Esophagus mucosa (tissue), 1 donor: ENCODE data around the gene GNG13. TPM values are rescaled to one million over a fixed set of nuclear protein-coding genes. Genes with fewer than 3 reads are reported as not detected.
A peak's percentile ranks its signal among the peaks of the same experiment; 100 is the strongest.
"Not testable (repeated sequence)": the region's sequence is repeated elsewhere in the genome, so short reads cannot be mapped to it uniquely, and the experiment has no call there.

Experiments used
- ATAC-seq: fragments of 200-7000 bp; cut with Tn5 transposase; one replicate; pipeline ENCODE4 v1.9.1; 2020
- total RNA-seq: library from RNA; stranded (reverse); gene quantifications from one replicate; pipeline ENCODE4 v1.2.4, GENCODE V29; 2023
- donor health status: DM: yes; HTN: yes; CAD: no.

The GNG13 gene
- total RNA-seq, 1 donor from 2014 or later: not detected

DNA sequence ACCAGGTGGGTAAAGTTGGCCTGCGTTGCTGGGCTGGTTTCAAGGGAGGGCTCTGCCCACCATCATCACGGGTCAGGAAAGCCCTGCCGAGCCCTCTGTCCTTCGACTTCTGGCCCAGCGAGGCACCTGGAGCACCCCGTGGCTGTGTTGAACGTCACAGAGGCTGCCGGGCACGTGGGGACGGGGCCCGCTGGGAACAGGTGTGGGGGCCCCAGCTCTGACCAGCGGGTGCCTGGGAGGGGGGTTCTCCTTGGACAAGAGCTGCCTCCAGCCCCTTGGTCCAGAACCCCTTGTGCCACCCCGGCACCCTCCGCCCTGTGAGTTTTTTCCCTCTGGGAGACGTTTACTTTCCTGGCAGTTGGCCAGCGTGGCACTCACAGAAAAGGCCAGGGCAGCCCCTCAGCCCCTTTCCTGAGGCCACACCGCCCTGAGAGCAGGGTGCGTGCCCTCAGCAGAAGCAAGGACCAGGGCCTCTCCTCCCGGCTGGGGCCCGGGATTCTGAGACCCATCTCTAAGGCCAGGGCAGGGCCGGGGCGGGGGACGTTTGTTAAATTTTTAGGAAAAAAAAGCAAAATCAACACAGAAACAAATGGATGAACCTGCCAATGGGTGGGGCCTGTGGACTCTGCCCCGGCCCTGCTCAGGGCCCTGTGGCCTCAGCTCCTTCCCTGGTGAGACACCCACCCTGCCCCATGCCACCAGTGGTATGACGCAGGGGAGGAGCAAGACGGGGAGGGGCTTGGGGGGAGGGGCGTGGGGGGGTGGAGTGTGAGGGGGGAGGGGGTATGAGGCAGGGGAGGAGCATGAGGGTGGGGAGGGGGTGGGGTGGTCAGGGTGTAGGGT lies 31.3 kb upstream of the GNG13 start:
- no peak for ATAC-seq

DNA sequence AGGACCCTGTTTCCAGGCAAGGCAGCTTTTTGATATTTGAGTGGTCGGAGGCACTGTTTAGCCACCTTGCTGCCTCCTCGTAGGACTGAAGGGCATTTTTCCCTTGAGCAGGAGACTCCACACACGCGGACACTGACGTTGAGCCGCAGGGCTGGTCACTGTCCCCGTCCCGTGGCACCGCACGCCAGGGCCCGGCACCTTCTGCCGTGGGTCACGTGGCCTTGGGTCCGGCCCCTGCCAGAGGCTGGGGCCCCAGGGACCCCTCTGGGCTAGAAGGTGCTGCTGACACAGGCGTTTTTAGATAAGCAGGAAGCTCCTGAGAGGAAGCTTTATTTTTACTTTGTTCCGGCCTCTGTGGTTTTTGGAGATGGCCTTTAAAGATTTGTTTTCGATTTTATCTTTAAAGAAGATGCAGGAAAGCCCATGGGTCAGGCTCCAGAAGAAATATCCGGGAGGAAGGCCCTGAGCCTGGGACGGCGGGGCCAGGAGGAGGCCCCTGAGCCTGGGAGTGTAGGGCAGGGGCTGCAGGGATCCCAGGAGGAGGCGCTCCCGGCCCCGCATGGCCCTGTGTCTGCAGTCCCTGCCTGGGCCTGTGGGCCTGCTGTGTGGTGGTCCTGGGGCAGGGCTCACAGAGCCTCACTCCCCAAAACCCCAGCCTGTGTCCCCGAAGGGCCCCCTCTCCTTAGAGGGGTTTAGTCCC lies 30.5 kb upstream of the GNG13 start:
- ATAC-seq: no peak

DNA sequence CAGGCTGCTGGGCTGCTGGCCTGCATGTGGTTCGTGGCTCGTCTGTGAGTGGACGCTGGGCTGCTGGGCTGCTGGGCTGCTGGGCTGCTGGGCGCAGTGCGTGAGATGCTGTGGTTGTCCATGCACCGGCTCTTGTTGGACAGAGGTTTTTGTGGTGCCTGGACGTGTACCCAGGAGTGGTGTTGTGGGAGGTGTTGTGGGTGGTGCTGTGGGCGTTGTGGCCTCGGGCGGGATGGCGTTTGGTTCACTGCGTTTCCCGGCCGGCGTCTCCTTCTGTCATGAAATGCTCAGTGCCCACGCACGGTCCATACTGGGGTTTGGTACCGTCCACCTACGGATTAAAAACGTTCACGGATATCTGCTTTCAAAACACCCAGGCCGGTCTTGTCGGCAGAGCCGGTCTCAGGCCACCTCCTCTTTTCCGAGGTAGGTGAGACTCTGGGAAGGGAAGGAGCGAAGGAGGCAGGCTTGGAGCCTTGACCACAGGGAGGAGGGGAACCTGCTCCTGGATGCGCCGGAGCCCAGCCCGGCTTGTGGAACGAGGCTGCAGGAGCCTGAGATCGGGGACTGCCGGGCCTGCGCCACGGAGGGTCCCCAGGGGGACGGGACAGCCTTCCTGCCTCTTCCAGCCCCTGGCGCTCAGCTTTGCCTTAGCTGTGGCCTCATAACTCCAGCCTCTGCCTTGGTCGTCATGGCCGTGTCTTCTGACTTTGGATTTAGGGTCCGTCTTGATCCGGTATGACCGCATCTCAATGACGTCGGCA lies 29.8 kb upstream of the GNG13 start:
- no peak for ATAC-seq

DNA sequence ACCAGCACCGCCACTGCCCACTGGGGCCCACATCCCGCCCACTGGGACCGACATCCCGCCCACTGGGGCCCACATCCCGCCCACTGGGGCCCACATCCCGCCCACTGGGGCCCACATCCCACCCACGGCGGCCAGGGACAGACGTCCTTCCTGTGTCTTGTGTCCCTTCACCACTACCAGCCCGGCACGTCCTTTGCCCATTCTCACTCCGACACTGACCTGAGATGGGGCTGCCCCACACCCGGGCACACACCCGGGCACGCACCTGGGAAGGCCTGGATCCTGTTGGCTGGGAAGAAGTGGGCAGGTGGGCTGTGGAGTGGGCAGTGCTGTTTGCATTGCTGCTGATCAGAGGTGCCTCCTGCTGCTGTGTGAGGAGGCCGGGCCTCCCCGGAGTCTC lies 28.4 kb upstream of the GNG13 start:
- no peak for ATAC-seq

DNA sequence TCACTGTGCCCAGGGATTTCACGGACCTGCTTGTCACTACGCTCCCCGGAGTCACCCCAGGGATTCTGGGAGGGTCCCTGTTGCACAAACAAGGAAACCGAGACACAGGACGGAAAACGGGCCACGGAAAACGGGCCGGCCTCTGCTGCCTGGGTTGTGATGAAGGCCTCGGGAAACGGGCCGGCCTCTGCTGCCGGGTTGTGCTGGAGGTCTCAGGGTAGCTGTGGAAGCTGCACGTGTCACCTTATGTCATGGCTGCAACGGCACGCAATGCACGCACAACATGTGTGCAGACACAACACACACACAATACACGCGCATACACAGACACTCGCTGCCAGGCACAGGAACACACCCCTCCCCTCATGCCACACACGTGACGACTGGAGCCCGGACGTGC lies 27.0 kb upstream of the GNG13 start:
- no peak for ATAC-seq

DNA sequence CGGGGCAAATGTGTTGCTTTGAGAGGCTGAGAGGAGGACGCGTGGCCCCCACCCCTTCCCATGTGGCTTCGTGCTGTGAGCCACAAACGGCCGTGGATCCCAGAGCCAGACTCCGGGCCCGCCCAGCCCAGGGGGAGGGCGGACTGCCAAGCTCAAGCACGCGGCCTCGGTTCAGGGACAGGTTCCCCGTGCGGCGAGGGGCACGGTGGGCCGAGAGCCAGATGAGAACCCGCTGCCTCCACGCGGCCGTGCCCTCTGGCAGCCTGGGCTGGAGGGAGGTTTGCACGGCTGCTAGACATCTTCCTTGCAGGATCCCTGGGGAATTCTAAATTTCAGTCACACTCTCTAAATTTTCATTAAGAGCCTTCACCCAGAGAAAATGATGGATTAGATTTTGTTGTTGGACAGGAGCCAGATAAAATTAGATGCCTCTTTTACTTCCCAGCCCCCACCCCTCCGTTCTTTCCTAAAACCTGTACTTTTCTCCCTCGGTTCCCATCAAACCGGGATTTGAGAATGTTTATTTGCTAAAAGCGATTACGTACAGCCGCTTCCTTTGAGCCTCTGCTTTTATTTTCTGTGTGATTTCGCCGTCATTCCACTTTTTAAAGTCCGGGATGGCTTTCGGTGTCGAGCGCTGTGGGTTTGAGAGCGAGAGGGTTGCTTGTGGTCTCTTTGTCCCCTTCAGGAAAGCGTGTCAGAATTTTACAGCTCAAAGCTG lies 25.0 kb upstream of the GNG13 start:
- no peak for ATAC-seq

DNA sequence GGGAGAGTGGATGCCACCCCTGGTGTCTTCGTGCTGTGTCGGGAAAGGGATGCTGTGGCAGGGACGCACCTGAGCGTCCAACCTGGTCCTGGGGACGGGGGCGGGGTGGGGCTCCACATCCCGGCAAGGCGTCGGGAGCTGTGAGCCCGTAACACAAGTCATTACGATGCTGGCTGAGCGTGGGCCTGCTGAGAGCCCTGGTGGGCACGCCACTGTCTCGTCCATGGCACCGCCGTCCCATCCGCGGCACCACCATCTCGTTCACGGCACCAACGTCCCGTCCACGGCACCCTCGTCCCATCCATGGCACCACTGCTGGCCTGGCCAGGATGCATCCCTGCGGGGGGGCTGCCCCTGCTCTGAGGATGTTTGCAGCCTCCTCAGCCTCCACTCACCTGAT lies 24.1 kb upstream of the GNG13 start:
- no peak for ATAC-seq

DNA sequence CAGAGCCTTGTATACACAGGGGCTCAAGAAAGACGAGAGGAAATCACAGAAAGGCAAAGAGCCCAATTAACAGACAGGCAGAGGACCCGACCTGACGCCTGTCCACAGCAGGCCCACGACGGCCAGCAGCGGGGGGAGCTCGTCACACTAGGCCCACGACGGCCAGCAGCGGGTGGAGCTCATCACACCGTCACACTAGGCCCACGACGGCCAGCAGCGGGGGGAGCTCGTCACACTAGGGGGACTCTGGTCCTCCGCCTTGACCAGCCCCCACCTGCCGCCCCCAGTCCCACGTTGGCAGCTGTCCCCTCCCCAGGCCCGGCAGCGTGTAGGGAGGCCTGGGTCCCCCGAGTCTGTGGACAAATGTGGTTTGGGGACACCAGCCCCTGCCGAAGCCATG lies 23.7 kb upstream of the GNG13 start:
- no peak for ATAC-seq

DNA sequence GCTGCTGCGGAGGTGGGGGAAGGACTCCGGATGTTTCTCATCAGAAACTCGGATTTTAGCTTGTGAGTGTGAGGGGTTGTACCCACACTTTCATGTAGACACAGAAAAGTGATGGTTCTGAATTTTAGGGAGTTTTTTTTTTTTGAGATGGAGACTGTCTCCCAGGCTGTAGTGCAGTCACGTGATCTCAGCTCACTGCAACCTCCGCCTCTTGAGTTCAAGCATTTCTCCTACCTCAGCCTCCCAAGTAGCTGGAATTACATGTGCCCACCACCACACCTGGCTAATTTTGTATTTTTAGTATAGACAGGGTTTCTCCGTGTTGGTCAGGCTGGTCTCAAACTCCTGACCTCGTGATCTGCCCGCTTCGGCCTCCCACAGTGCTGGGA lies 22.4 kb upstream of the GNG13 start:
- no peak for ATAC-seq

DNA sequence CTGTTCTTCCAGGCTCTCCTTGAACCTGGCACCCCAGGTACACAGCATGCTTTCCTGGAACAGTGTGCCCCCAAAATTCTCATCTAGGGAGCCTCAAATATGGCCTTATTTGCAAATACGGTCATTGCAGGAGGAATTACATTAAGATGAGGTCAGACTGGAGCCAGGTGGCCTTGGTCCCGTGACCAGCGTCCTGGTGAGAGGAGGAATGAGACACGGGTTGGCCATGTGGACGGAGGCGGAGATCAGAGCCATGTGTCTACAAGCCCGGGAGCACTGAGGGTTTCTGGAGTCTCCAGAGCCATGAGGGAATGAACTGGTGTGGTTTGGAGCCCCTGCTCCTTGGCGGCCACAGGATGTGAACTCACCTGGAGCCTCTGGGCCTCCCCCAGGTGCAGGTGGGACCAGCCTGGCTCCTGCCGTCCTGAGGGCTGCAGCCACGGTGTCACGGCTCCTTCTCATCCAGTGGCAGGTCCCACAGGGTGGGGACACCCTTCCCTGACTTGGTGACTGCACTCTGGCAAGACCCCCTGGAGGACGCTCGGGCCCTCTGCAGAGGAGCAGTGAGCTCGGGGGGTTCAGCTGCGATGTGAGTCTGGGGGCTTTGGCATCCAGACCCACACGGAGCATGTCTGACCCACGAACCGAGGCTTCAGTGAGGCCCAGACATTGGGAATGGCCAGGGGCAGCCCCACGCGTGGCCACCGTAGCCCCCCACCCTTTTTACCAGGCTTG lies 21.8 kb upstream of the GNG13 start:
- ATAC-seq: peak; percentile 13

DNA sequence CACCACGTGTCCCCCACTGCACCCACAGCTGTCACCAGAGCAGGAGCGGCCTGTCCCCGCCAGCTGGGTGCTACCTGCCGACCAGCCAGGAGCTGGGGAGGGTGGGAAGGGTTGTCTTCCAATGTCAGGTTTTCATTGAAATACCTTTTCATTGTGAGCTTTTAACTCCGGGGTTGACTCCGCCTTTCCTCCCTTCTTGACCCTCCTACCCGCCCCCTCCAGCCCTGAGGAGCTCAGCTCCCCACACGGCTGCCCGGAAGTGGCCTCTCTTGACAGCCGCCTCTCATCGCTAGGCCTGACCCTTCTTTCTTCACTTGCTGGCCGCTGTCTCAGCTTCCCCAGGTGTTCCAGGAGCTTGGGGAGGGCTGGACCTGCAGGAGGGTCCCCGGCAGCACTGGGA lies 21.2 kb upstream of the GNG13 start:
- ATAC-seq: no peak

DNA sequence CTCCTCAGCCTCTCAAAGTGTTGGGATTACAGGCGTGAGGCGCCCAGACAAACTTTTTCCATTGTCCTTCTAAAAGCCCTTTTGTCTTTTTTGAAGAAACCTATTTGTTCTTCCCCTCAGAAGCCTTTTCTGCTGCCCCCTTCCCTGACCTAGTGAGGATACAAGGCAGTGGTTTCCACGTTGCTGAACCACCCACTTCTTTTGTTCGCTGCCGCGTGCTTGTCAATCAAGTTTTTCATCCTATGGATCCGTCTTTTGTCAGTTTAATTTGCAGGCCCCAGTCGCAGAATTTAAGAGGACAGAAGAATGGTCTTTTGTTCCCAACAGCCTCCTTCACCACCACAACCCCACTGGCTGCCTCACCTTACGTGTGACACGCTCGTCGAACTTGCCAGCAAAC lies 20.2 kb upstream of the GNG13 start:
- ATAC-seq: no peak

DNA sequence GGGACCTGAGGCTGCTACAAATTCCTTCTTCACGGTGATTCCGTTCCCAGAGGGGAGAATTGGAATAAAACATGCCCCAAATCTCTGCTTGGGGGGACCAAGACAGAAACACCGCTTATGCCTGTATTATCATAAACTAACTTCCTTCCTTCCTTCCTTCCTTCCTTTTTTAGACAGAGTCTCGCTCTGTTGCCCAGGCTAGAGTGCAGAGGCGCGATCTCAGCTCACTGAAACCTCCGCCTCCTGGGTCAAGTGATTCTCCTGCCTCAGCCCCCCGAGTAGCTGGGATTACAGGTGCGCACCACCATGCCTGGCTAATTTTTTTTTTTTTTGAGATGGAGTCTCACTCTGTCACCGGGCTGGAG lies 19.5 kb upstream of the GNG13 start:
- not testable (repeated sequence) for ATAC-seq

DNA sequence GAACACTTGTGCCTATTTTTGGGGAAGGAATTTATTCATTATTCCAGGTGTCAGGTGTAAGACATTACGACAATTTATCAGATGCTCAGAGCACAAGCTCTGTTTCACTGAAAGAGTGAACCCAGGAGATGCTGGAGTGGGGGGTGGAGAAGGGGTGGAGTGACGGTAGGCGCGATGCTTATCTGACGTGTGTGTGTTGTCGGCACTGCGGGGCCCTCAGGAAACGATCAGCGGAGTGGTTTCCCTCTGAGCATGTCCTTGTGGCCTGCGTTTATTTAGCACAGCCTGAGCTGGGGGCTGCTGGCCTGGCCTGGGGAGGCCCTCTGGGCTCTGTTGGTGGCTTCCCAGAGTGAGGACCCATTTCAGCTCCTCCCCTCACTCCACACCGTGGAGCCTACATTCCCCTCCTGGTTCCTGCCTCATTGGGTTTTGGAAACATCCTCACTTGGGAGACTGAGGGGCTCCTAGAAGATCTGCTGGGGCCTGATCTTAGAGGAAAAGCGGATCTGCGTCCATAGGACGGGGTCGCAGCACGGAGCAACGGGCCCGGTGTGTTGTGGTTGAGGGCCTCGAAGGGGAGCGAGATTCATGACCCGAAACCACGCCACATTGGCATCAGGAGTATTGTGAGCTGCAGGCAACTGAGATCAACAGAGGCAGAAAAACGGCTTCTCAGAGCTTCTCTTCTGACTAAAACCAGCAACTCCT lies 19.0 kb upstream of the GNG13 start:
- no peak for ATAC-seq

DNA sequence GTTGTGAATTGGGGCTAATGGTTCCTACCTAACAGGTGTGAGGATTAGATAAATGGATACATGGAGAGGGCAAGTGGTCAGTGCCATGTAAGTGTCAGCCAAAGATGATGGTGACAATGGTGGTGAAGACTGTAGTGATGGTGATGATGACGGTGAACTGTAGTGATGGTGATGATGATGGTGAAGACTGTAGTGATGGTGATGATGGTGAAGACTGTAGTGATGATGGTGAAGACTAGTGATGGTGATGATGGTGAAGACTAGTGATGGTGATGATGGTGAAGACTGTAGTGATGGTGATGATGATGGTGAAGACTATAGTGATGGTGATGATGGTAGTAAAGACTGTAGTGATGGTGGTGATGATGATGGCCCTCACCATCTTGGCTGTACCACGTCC lies 18.1 kb upstream of the GNG13 start:
- no peak for ATAC-seq

DNA sequence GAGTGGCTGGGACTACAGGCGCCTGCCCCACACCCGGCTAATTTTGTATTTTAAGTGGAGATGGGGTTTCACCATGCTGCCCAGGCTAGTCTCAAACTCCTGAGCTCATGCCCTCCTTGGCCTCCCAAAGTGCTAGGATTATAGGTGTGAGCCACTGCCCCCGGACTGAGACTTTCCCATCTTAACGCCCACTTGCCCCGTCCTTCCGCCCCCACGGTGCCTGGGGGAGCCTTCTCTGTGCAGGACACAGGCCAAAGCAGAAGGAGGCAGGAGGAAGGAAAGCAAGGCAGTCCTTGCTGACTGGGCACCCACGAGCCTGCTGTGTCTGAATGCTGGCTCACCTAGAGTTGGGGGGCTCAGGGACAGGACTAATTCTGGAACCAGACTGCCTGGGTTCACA lies 17.6 kb upstream of the GNG13 start:
- ATAC-seq: no peak

DNA sequence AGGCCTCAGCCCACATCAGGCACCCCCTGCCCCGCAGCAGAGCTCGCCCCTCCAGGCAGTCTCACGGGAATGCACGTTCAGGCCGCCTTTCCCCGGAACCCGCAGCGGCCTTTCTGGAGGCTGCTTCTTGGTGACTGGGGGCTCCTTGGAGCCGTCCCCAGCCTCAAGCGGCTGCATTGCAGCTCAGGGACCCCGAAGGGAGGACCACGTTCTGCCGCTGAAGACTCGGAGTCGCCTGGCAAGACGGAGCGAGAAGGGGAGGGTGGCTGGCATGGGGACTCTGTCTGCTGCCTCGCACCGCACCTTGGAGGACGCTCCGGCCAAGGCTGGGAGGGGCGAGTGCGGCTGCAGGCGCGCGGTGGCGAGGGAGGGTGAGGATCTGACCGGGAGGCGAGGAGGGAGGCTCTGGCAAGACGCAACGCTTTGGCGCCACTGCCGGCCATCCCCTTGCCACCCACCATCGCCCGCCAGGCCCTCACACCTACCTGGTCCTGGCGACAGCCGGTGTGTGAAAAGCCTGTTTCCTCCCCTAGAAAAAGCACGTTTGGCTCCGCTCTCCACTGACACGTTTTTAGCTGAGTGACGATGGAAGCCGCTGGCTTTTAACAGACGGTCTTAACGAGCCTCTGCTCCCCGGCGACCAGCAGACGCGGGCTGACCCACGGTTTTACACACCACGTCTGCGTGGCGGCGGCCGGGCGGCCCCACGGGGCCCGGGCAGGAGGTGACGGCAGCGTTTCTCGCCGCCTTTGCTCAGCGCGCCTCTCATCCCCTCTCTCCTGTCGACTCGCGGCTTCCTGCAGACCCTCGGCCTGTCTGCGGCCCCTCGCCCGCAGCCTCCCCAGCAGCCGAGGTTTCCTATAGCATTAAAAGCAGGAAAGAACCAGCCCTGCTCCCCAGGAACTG lies 16.7 kb upstream of the GNG13 start:
- ATAC-seq: no peak

DNA sequence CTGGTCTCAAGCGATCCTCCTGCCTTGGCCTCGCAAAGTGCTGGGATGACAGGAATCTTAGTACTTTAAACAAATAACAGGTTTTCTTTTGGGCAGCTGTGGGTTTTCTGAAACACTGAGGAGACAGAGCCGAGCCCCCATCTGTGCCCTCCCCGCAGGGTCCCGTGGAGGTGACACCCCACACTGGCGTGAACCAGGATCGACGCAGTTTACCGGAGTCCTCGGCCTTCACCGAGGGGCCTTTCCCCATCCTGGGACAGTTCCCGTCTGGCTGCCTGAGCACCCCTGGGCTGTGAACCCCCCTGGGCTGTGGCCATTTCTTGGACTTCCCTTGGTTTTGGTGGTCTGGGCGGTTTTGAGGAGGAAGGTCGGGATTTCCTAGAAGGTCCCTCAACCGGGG lies 15.3 kb upstream of the GNG13 start:
- ATAC-seq: no peak

DNA sequence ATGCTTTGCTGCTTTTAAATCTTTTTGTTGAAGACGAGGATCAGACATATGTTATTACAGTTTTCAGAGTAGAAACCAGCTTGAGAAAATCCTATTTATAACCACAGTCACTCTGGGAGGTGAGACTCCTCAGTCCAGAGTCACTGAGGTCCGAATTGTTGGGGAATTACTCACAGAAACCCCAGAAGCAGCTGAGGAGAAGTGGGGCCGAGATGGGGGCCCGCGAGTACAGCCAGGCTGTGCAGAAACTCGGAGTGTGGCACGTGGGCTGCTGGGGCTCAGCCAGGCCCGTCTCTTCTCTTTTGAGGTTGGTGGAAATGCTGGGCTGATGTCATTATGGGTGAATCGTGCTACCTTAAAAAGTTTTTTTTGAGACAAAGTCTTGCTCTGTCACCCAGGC lies 14.4 kb upstream of the GNG13 start:
- no peak for ATAC-seq

DNA sequence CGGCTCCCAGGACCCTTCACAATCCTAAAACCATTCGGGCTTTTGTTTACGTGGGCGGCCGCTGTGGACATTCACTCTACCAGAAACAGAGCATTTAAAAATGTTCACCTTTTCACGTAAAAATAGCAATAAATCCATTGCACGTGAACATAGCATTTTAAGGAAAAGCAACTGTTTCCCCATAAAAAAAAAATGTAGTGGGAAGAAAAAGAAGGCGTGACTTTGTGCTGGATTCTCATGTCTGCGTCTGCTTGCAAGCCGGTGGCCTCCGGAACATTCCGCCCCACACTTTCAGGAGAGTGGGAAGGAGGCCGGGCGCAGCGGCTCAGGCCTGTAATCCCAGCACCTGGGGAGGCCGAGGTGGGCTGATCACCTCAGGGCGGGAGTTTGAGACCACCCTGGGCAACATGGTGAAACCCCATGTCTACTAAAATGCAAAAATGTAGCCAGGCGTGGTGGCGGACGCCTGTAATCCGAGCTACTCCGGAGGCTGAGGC lies 13.4 kb upstream of the GNG13 start:
- no peak for ATAC-seq
